K562 (cell line): ENCODE data around the gene CAPN14. TPM values are rescaled to one million over a fixed set of nuclear protein-coding genes. Genes with fewer than 3 reads are reported as not detected.

Experiments used
- ATAC-seq: fragments of 200-7000 bp; cut with Tn5 transposase; 3 replicates; pipeline ENCODE4 v1.9.1; 2020; ENCODE audit warnings: moderate library complexity
- BruUV-seq: library from RNA; stranded (reverse); fragments of 400-500 nt; replicated peaks from 2 replicates; lab custom pipeline; 2021; lab: Mats Ljungman, UMichigan
- CTCF ChIA-PET: fragments of 300-600 bp; formaldehyde crosslinking; extraction: SDS; loops from one replicate; lab custom pipeline; 2021; ENCODE audit warnings: low intra/inter-chr PET ratio; lab: Yijun Ruan, JAX
- POLR2A ChIA-PET: fragments of 300-600, 350-650 bp; sonication (Branson Sonifier 250); formaldehyde crosslinking; extraction: SDS; loops from one replicate; lab custom pipeline; 2021; ENCODE audit warnings: antibody characterized with exemption, inconsistent platforms; lab: Yijun Ruan, JAX
- DNase-seq, 4 experiments: peaks; one replicate each; pipeline versions ENCODE4 v3.0.0 to v3.0.0-alpha.2; 2011 to 2018; ENCODE audit warnings: low spot score in 3 of 4, mixed read lengths in 3 of 4; ENCODE audit errors: extremely low read depth in 1 of 4
- FAIRE-seq: peaks from 2 replicates; lab custom pipeline; 2011; peaks lifted over from hg19 to GRCh38; lab: Jason Lieb, UNC
- H2AFZ ChIP-seq: 2 replicates; pipeline ENCODE4 v1.6.0; 2011; ENCODE audit warnings: low read depth, low read length, control low read depth, inconsistent platforms
- H3K27ac ChIP-seq: fragments of 200-600 bp; 3 replicates; pipeline ENCODE4 v1.8.0; 2011; ENCODE audit warnings: low read depth, mild to moderate bottlenecking, control low read depth, inconsistent platforms, low read length, moderate library complexity, mixed read lengths; ENCODE audit errors: extremely low read depth
- H3K27me3 ChIP-seq, 2 experiments: fragments of 300-600 bp in 1 of 2; 2 replicates in 1 of 2; 3 replicates in 1 of 2; pipeline versions ENCODE4 v1.6.0 to v1.8.0; 2011; ENCODE audit warnings: inconsistent platforms in 2 of 2, low read length in 2 of 2, mild to moderate bottlenecking in 1 of 2, mixed read lengths in 1 of 2, moderate library complexity in 1 of 2; ENCODE audit not compliant: control insufficient read depth in 2 of 2, insufficient read depth in 2 of 2
- H3K36me3 ChIP-seq: fragments of 300-600 bp; 3 replicates; pipeline ENCODE4 v1.8.0; 2011; ENCODE audit warnings: mild to moderate bottlenecking, low read length, inconsistent platforms; ENCODE audit not compliant: control insufficient read depth, insufficient read depth
- H3K4me1 ChIP-seq, 2 experiments: fragments of 200-600 bp in 1 of 2; replicated peaks in 1 of 2; 2 replicates in 1 of 2; 3 replicates in 1 of 2; pipeline versions ENCODE4 v1.5.1 to v1.8.0; 2011; ENCODE audit warnings: inconsistent platforms in 2 of 2, low read length in 2 of 2, mild to moderate bottlenecking in 1 of 2, mixed read lengths in 1 of 2, moderate library complexity in 1 of 2; ENCODE audit not compliant: control insufficient read depth in 2 of 2, insufficient read depth in 2 of 2
- H3K4me2 ChIP-seq: 2 replicates; pipeline ENCODE4 v1.6.1; 2011; ENCODE audit warnings: low read length, control low read depth, inconsistent platforms, mixed read lengths; ENCODE audit not compliant: insufficient read depth
- H3K4me3 ChIP-seq: fragments of 200-600 bp; sonication (generic), shearing (Covaris generic); 2 replicates; pipeline ENCODE4 v1.5.1; 2016; ENCODE audit warnings: control low read depth, inconsistent platforms
- H3K79me2 ChIP-seq: fragments of 200-600 bp; 3 replicates; pipeline ENCODE4 v1.8.0; 2011; ENCODE audit warnings: low read length, inconsistent platforms; ENCODE audit not compliant: control insufficient read depth, insufficient read depth
- H3K9ac ChIP-seq, 2 experiments: 2 replicates each; pipeline versions ENCODE4 v1.6.0 to v1.6.1; 2011; ENCODE audit warnings: low read depth in 2 of 2, low read length in 2 of 2, control low read depth in 1 of 2, inconsistent platforms in 1 of 2, mild to moderate bottlenecking in 1 of 2, mixed read lengths in 1 of 2; ENCODE audit not compliant: insufficient read depth in 1 of 2
- H3K9me1 ChIP-seq: one replicate; pipeline ENCODE4 v1.6.0; 2011; ENCODE audit warnings: inconsistent platforms, mild to moderate bottlenecking, low read length, moderate library complexity; ENCODE audit not compliant: control insufficient read depth, insufficient read depth
- H3K9me3 ChIP-seq: replicated peaks from 2 replicates; pipeline ENCODE4 v1.5.1; 2011; ENCODE audit warnings: low read depth, low read length, inconsistent platforms; ENCODE audit not compliant: control insufficient read depth, insufficient read depth
- H4K20me1 ChIP-seq: replicated peaks from 2 replicates; pipeline ENCODE4 v1.6.1; 2011; ENCODE audit warnings: low read length, inconsistent platforms, mixed read lengths; ENCODE audit not compliant: control insufficient read depth, insufficient read depth
- ARID4B ChIP-seq: sonication (generic); formaldehyde crosslinking; IDR thresholded peaks from 2 replicates; pipeline ENCODE4 v1.8.0; 2022; ENCODE audit warnings: mild to moderate bottlenecking, missing genetic modification reagents
- ARNT ChIP-seq, 2 experiments: fragments of 450-650 bp; IDR thresholded peaks; 2 replicates each; pipeline ENCODE4 v1.6.1; 2016; ENCODE audit warnings: mild to moderate bottlenecking in 1 of 2
- CCAR2 ChIP-seq: fragments of 200-400 bp; formaldehyde crosslinking; IDR thresholded peaks from 2 replicates; pipeline ENCODE4 v1.6.1; 2017; ENCODE audit warnings: mild to moderate bottlenecking, low read depth, low read length
- CREB1 ChIP-seq, 2 experiments: sonication (generic) in 1 of 2; formaldehyde crosslinking in 1 of 2; IDR thresholded peaks; 2 replicates each; pipeline versions ENCODE4 v1.6.1 to v1.8.0; 2012 to 2022; ENCODE audit warnings: inconsistent platforms in 1 of 2, mild to moderate bottlenecking in 1 of 2, missing genetic modification reagents in 1 of 2, moderate library complexity in 1 of 2
- CREM ChIP-seq: IDR thresholded peaks from 2 replicates; pipeline ENCODE4 v1.6.1; 2014; ENCODE audit warnings: antibody characterized with exemption, low read depth
- CXXC5 ChIP-seq: fragments of 250-450 bp; sonication (Bioruptor Pico); IDR thresholded peaks from 2 replicates; pipeline ENCODE4 v1.8.0; 2022; ENCODE audit warnings: inconsistent platforms, mild to moderate bottlenecking, moderate library complexity
- FOSL1 ChIP-seq: fragments of 200-800 bp; sonication (Bioruptor generic); conservative IDR thresholded peaks from 2 replicates; pipeline ENCODE4 v1.6.1; 2016; ENCODE audit warnings: missing genetic modification characterization, missing compliant biosample characterization
- GTF2E2 ChIP-seq: fragments of 200-800 bp; sonication (Bioruptor generic); IDR thresholded peaks from 2 replicates; pipeline ENCODE4 v1.6.1; 2016; ENCODE audit warnings: missing genetic modification characterization, missing compliant biosample characterization
- HDGF ChIP-seq: fragments of 450-650 bp; IDR thresholded peaks from 2 replicates; pipeline ENCODE4 v1.6.1; 2016
- HES1 ChIP-seq: fragments of 450-650 bp; IDR thresholded peaks from 2 replicates; pipeline ENCODE4 v1.6.1; 2016; ENCODE audit warnings: low read depth, mild to moderate bottlenecking, moderate library complexity
- MCM2 ChIP-seq: fragments of 450-650 bp; IDR thresholded peaks from 2 replicates; pipeline ENCODE4 v1.6.1; 2017; ENCODE audit warnings: low read depth, mild to moderate bottlenecking
- MTA2 ChIP-seq: fragments of 450-650 bp; IDR thresholded peaks from 2 replicates; pipeline ENCODE4 v1.6.1; 2016; ENCODE audit warnings: low read depth
- PHTF2 ChIP-seq: fragments of 250-450 bp; sonication (Bioruptor Pico); IDR thresholded peaks from 2 replicates; pipeline ENCODE4 v1.5.0; 2021; ENCODE audit warnings: mild to moderate bottlenecking
- SMC3 ChIP-seq: conservative IDR thresholded peaks from 2 replicates; pipeline ENCODE4 v1.6.1; 2011; ENCODE audit warnings: low read depth, low read length, improper control_type of control experiment; ENCODE audit not compliant: insufficient read depth
- TBP ChIP-seq: optimal IDR thresholded peaks from 2 replicates; pipeline ENCODE3; 2011; ENCODE audit warnings: low read depth, low read length, improper control_type of control experiment
- TGIF2 ChIP-seq: sonication (generic); formaldehyde crosslinking; IDR thresholded peaks from 2 replicates; pipeline ENCODE4 v1.8.1; 2022; ENCODE audit warnings: mild to moderate bottlenecking, missing genetic modification reagents, moderate library complexity
- ZNF263 ChIP-seq: sonication (generic); formaldehyde crosslinking; IDR thresholded peaks from 2 replicates; pipeline ENCODE4 v1.8.0; 2022; ENCODE audit warnings: mild to moderate bottlenecking, missing genetic modification reagents, borderline replicate concordance
- ZNF668 ChIP-seq: fragments of 250-450 bp; sonication (Bioruptor Pico); IDR thresholded peaks from 2 replicates; pipeline ENCODE4 v1.8.0; 2022; ENCODE audit warnings: mild to moderate bottlenecking, inconsistent platforms
- WGBS: fragments of 100-300 bp; shearing (Covaris generic); methylation state at CpG from one replicate; pipeline ENCODE4 v1.1.6; 2016; ENCODE audit warnings: low coverage, mixed read lengths; ENCODE audit not compliant: insufficient coverage; ENCODE audit errors: missing lambda C conversion rate; 5-methylcytosine and 5-hydroxymethylcytosine counted together
- in situ Hi-C: fragments of 300-500 bp; cut with MboI; formaldehyde crosslinking; loops from 4 replicates; pipeline ENCODE4 v1.15.0; 2018; ENCODE audit warnings: inconsistent platforms, mixed read lengths
- intact Hi-C: fragments of 100-400 bp; cut with micrococcal nuclease; formaldehyde crosslinking; loops from 2 replicates; pipeline ENCODE4 v1.14.2; 2022
- polyA plus RNA-seq, 8 experiments: library from polyadenylated mRNA; depleted of rRNA in 4 of 8; stranded (reverse) in 5 of 8; unstranded in 3 of 8; fragments of >200 nt; fragmentation: Nextera tagmentation in 2 of 8; fragmentation: Illumina TruSeq in 1 of 8; extraction: Ambion mirVana in 2 of 8; extraction: Trizol in 1 of 8; gene quantifications; 2 replicates each; pipeline versions ENCODE4 v1.2.1 to v1.2.3, GENCODE V29; 2011 to 2014; ENCODE audit warnings: inconsistent platforms in 1 of 8, missing spikeins in 1 of 8
- total RNA-seq, 7 experiments: library from RNA; depleted of rRNA in 6 of 7; stranded (reverse); fragments of >200 nt in 6 of 7; fragmentation: Illumina TruSeq in 2 of 7; extraction: Trizol in 2 of 7; gene quantifications; 2 replicates each; pipeline versions ENCODE4 v1.2.1 to v1.2.3, GENCODE V29; 2011 to 2021; ENCODE audit warnings: low replicate concordance in 1 of 7

The CAPN14 gene
- total and polyA plus RNA-seq, 9 of the 15 experiments (the other 6 are each of a cell fraction or from before 2014, with no cell fraction given) = not detected

- H3K4me3 ChIP-seq = no peak overlapping the region
- H3K79me2 ChIP-seq = no peaks in the 10 kb centered on the region
- no peaks in the 10 kb centered on the region for H3K9me3 ChIP-seq
- CTCF ChIA-PET = no interaction called here
- POLR2A ChIA-PET = no interaction called here
- no peaks in the 10 kb centered on the region for H4K20me1 ChIP-seq
- no peak overlapping the region for H3K9ac ChIP-seq
- H3K36me3 ChIP-seq = no peaks in the 10 kb centered on the region
- no TSS peak for BruUV-seq
- no peaks in the 10 kb centered on the region for H3K9me1 ChIP-seq
- no peak overlapping the region for H3K27ac ChIP-seq
- intact Hi-C loops = loop anchor here (10.0 kb wide), 1 partner anchor 102 kb away; no protein-coding TSS in a partner anchor
- no peak for ATAC-seq
- peaks cover 3 to 25% of the 10 kb centered on the region in 2 experiments; a peak in 2 of 5 replicates for H3K27me3 ChIP-seq
- peaks cover 0 to 11% of the 10 kb centered on the region in 2 experiments; a peak in 3 of 5 replicates for H3K4me1 ChIP-seq
- no peak overlapping the region for H3K4me2 ChIP-seq
- DNase-seq = no peak
- no peak overlapping the region for H2AFZ ChIP-seq
- 0% methylated on average over 1 of the region's 1 CpG for WGBS
- TF ChIP-seq GTF2E2 (tag) (no peak), CCAR2 (no peak), CREB1 (IDR thresholded peaks at IDR 0.05) (no peak), CREB1 (CRISPR knock-in tag; IDR thresholded peaks at IDR 0.05) (no peak), CREM (no peak), SMC3 (no peak), TGIF2 (no peak), TBP (no peak), HDGF (no peak), FOSL1 (no peak), ZNF263 (CRISPR knock-in tag) (no peak), CXXC5 (CRISPR knock-in tag) (no peak), ARID4B (CRISPR knock-in tag) (no peak), ARNT (IDR thresholded peaks at IDR 0.05) (no peak), PHTF2 (CRISPR knock-in tag) (no peak), MCM2 (no peak), MTA2 (no peak), HES1 (no peak), ZNF668 (CRISPR knock-in tag) (no peak)
- in situ Hi-C loops = no loop called here
- FAIRE-seq = no peak
Measured at GRCh38 chr2:31233231-31233630, 15.9 kb upstream of the CAPN14 start.
